ENCODE measurements around the gene NPY.

NPY gene

GRCh38 chr7:24334627-24335026, 50.6 kb downstream of the NPY start:
- ATAC-seq, result peak; percentile 44; the same call in 2 of the 3 replicates
- peak; percentile 77; the same call in 1 of the 2 replicates for TF ChIP-seq SNAI2 (CRISPR knock-in tag; IDR thresholded peaks at IDR 0.05)
- 0 out of 2 replicates have a peak, but pooled peaks have one; percentile 30 for TF ChIP-seq ZNF565 (CRISPR knock-in tag; conservative IDR thresholded peaks at IDR 0.05; ENCODE audit: low read depth)
- peak; percentile 80 for TF ChIP-seq TSHZ2 (CRISPR knock-in tag; IDR thresholded peaks at IDR 0.05)
- TF ChIP-seq ARNTL (CRISPR knock-in tag; IDR thresholded peaks at IDR 0.05; ENCODE audit: borderline replicate concordance, low read depth), result no peak
- TF ChIP-seq ZC3H10 (CRISPR knock-in tag; IDR thresholded peaks at IDR 0.05), result no peak
- TF ChIP-seq GLIS3 (CRISPR knock-in tag; IDR thresholded peaks at IDR 0.05), result no peak
- TF ChIP-seq ISL1 (CRISPR knock-in tag; IDR thresholded peaks at IDR 0.05), result peak; percentile 98
- TF ChIP-seq POU6F1 (CRISPR knock-in tag; IDR thresholded peaks at IDR 0.05; ENCODE audit: borderline replicate concordance, low read depth), result no peak
- no peak for TF ChIP-seq BACH2 (CRISPR knock-in tag; IDR thresholded peaks at IDR 0.05; ENCODE audit: borderline replicate concordance)
- TF ChIP-seq OSR1 (CRISPR knock-in tag; IDR thresholded peaks at IDR 0.05), result no peak
- TF ChIP-seq TOX (CRISPR knock-in tag; IDR thresholded peaks at IDR 0.05; ENCODE audit: borderline replicate concordance), result no peak
- peak; percentile 81; the same call in 1 of the 2 replicates for TF ChIP-seq CREB5 (CRISPR knock-in tag; IDR thresholded peaks at IDR 0.05; ENCODE audit: low read depth)
- no peak for TF ChIP-seq PPARA (CRISPR knock-in tag; IDR thresholded peaks at IDR 0.05; ENCODE audit: borderline replicate concordance)
- no peak for TF ChIP-seq ZFP3 (CRISPR knock-in tag; IDR thresholded peaks at IDR 0.05)
- TF ChIP-seq ESRRG (CRISPR knock-in tag; IDR thresholded peaks at IDR 0.05), result no peak
- TF ChIP-seq CSDC2 (CRISPR knock-in tag; IDR thresholded peaks at IDR 0.05), result peak; percentile 91; the same call in 1 of the 2 replicates
- peak; percentile 49; the same call in 1 of the 2 replicates for TF ChIP-seq ZNF8 (CRISPR knock-in tag; IDR thresholded peaks at IDR 0.05)
- no peak for TF ChIP-seq ZFP30 (CRISPR knock-in tag; IDR thresholded peaks at IDR 0.05)
- no peak for TF ChIP-seq ZNF70 (CRISPR knock-in tag; IDR thresholded peaks at IDR 0.05)
- no peak for TF ChIP-seq RARB (CRISPR knock-in tag; IDR thresholded peaks at IDR 0.05)
- TF ChIP-seq CSRNP3 (CRISPR knock-in tag; IDR thresholded peaks at IDR 0.05), result no peak
- TF ChIP-seq PATZ1 (CRISPR knock-in tag; IDR thresholded peaks at IDR 0.05; ENCODE audit: borderline replicate concordance), result peak; percentile 41; the same call in 1 of the 2 replicates
- peak; percentile 70; the same call in 1 of the 2 replicates for TF ChIP-seq TCF4 (CRISPR knock-in tag; IDR thresholded peaks at IDR 0.05; ENCODE audit: borderline replicate concordance)

GRCh38 chr7:24336461-24336860, 52.5 kb downstream of the NPY start:
- no peak for ATAC-seq
- TF ChIP-seq TOX (CRISPR knock-in tag; IDR thresholded peaks at IDR 0.05; ENCODE audit: borderline replicate concordance) (no peak), BACH2 (CRISPR knock-in tag; IDR thresholded peaks at IDR 0.05; ENCODE audit: borderline replicate concordance) (no peak), POU6F1 (CRISPR knock-in tag; IDR thresholded peaks at IDR 0.05; ENCODE audit: borderline replicate concordance, low read depth) (no peak), ISL1 (CRISPR knock-in tag; IDR thresholded peaks at IDR 0.05) (no peak), ZFP30 (CRISPR knock-in tag; IDR thresholded peaks at IDR 0.05) (no peak), RARB (CRISPR knock-in tag; IDR thresholded peaks at IDR 0.05) (no peak)

Data from SK-N-SH treated with all-trans-retinoic acid at 6 μM for 48 hours (cell line).